H1 (cell line): ENCODE results near the gene CMYA5.

Experiments used
- CHD2 ChIP-seq: IDR thresholded peaks from 2 replicates; pipeline ENCODE4 v1.6.1; 2012; ENCODE audit warnings: low read length, improper control_type of control experiment
- EP300 ChIP-seq, 2 experiments: IDR thresholded peaks; 1 replicate in 1 of 2; 2 replicates in 1 of 2; pipeline ENCODE4 v1.6.1; 2011 to 2012; ENCODE audit warnings: low read depth in 2 of 2, low read length in 2 of 2, mild to moderate bottlenecking in 2 of 2, borderline replicate concordance in 1 of 2, inconsistent platforms in 1 of 2, moderate library complexity in 1 of 2
- EZH2 ChIP-seq: fragments of 200-600 bp; sonication (generic); IDR thresholded peaks from 2 replicates; pipeline ENCODE4 v1.7.1; 2012; ENCODE audit warnings: low read depth, mild to moderate bottlenecking, moderate library complexity, low read length, inconsistent platforms; ENCODE audit not compliant: severe bottlenecking
- NANOG ChIP-seq: IDR thresholded peaks from 2 replicates; pipeline ENCODE4 v1.6.1; 2011; ENCODE audit warnings: low read length, low read depth, mild to moderate bottlenecking, inconsistent platforms; ENCODE audit not compliant: insufficient read depth, poor library complexity, severe bottlenecking
- POLR2A ChIP-seq, 2 experiments: IDR thresholded peaks; 1 replicate in 1 of 2; 2 replicates in 1 of 2; pipeline ENCODE4 v1.6.1; 2011; ENCODE audit warnings: low read depth in 2 of 2, low read length in 2 of 2, mild to moderate bottlenecking in 2 of 2; ENCODE audit errors: control extremely low read depth in 1 of 2
- POLR2AphosphoS5 ChIP-seq: IDR thresholded peaks from 2 replicates; pipeline ENCODE4 v1.6.1; 2011; ENCODE audit warnings: low read depth, low read length
- RAD21 ChIP-seq, 2 experiments: IDR thresholded peaks in 1 of 2; conservative IDR thresholded peaks in 1 of 2; 2 replicates each; pipeline ENCODE4 v1.6.1; 2011; ENCODE audit warnings: low read depth in 2 of 2, low read length in 2 of 2, improper control_type of control experiment in 1 of 2, inconsistent platforms in 1 of 2, mild to moderate bottlenecking in 1 of 2, moderate library complexity in 1 of 2
- SAP30 ChIP-seq: fragments of 300-600 bp; sonication (generic); IDR thresholded peaks from 2 replicates; pipeline ENCODE4 v1.7.1; 2012; ENCODE audit warnings: low read length, moderate library complexity, mild to moderate bottlenecking, inconsistent platforms; ENCODE audit not compliant: insufficient read depth, insufficient replicate concordance
- SIRT6 ChIP-seq: IDR thresholded peaks from one replicate; pipeline ENCODE4 v1.7.1; 2012; ENCODE audit warnings: low read length, inconsistent platforms
- TCF12 ChIP-seq: IDR thresholded peaks from 2 replicates; pipeline ENCODE4 v1.6.1; 2011; ENCODE audit warnings: low read depth, mild to moderate bottlenecking, low read length
- YY1 ChIP-seq: IDR thresholded peaks from 2 replicates; pipeline ENCODE4 v1.6.1; 2011; ENCODE audit warnings: low read depth, mild to moderate bottlenecking, low read length
- ZNF274 ChIP-seq: IDR thresholded peaks from 2 replicates; pipeline ENCODE4 v1.7.0; 2012; ENCODE audit warnings: low read length, borderline replicate concordance; ENCODE audit errors: extremely low read depth
- TF ChIP-seq, protein P1 (sequence below), 3 experiments: IDR thresholded peaks; 1 replicate in 2 of 3; 2 replicates in 1 of 3; pipeline versions ENCODE4 v1.5.1 to v1.6.1; 2011; ENCODE audit warnings: low read length in 3 of 3, mild to moderate bottlenecking in 3 of 3, inconsistent platforms in 2 of 3, low read depth in 1 of 3, moderate library complexity in 1 of 3; ENCODE audit not compliant: insufficient read depth in 1 of 3; ENCODE audit errors: control extremely low read depth in 1 of 3
- TF ChIP-seq, protein P2 (sequence below): IDR thresholded peaks from 2 replicates; pipeline ENCODE4 v1.6.1; 2012; ENCODE audit warnings: inconsistent platforms

DNA sequence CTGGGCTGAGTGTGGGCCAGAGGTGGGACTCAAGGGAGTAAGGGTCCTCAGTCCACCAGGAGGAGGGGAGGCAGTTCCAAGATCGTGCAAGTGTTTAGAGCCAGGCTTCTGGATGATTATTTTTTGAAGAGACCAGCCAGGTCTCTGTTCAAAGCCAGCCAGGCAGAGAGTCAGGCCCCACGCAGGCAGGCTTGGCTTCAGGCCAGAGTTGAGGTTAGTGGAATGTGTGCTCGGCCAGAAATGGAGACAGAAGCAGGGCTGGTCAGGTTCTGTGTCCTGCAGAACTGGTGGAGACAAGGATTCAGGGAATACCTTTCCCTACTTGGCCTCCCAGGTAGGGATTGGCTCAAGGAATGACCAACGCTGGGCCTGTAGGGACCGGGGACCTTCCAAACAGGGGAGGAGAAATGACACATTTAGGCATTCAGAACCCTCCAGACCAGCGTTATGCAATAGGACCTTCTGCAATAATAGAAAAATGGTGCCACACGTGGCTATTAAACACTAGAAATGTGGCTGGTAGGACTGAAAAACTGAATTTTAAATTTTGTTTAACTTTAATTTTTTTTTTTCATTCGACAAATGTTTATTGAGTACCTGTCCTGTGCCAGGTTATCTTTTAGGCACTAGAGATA, 106.2 kb downstream of the CMYA5 start:
- TF ChIP-seq, protein P1, sequence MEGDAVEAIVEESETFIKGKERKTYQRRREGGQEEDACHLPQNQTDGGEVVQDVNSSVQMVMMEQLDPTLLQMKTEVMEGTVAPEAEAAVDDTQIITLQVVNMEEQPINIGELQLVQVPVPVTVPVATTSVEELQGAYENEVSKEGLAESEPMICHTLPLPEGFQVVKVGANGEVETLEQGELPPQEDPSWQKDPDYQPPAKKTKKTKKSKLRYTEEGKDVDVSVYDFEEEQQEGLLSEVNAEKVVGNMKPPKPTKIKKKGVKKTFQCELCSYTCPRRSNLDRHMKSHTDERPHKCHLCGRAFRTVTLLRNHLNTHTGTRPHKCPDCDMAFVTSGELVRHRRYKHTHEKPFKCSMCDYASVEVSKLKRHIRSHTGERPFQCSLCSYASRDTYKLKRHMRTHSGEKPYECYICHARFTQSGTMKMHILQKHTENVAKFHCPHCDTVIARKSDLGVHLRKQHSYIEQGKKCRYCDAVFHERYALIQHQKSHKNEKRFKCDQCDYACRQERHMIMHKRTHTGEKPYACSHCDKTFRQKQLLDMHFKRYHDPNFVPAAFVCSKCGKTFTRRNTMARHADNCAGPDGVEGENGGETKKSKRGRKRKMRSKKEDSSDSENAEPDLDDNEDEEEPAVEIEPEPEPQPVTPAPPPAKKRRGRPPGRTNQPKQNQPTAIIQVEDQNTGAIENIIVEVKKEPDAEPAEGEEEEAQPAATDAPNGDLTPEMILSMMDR (IDR thresholded peaks at IDR 0.05; ENCODE audit: control extremely low read depth in 1 of 3, insufficient read depth in 1 of 3, low read depth in 1 of 3, low read length in 3 of 3): no peak
- TF ChIP-seq YY1 (no peak), POLR2A (IDR thresholded peaks at IDR 0.05; ENCODE audit: control extremely low read depth in 1 of 2, low read depth in 2 of 2, low read length in 2 of 2) (no peak), CHD2 (no peak), POLR2AphosphoS5 (no peak), SAP30 (no peak), NANOG (no peak), SIRT6 (no peak), EZH2 (no peak), ZNF274 (no peak), RAD21 (IDR thresholded peaks at IDR 0.05 in 1 of 2, conservative IDR thresholded peaks at IDR 0.05 in 1 of 2; ENCODE audit: low read depth in 2 of 2, low read length in 2 of 2) (no peak), TCF12 (no peak), EP300 (IDR thresholded peaks at IDR 0.05; ENCODE audit: borderline replicate concordance in 1 of 2, low read depth in 2 of 2, low read length in 2 of 2) (no peak)
- TF ChIP-seq, protein P2, sequence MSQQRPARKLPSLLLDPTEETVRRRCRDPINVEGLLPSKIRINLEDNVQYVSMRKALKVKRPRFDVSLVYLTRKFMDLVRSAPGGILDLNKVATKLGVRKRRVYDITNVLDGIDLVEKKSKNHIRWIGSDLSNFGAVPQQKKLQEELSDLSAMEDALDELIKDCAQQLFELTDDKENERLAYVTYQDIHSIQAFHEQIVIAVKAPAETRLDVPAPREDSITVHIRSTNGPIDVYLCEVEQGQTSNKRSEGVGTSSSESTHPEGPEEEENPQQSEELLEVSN: no peak
